Activated T-cell treated with anti-CD3 and anti-CD28 coated beads, Interleukin-2, amount 50 U/mL, for 4 hours (primary cell): ENCODE data around the gene LMOD1. TPM values are rescaled to one million over a fixed set of nuclear protein-coding genes. Genes with fewer than 3 reads are reported as not detected.
"Not testable (repeated sequence)": the region's sequence is repeated elsewhere in the genome, so short reads cannot be mapped to it uniquely, and the experiment has no call there.

ENCODE experiments used
- ATAC-seq, 2 donors: fragments of 200-7000 bp; cut with Tn5 transposase; one replicate each; pipeline ENCODE4 v1.10.0; 2021
- DNase-seq: peaks from one replicate; pipeline ENCODE4 v3.0.0-alpha.2; 2020
- H3K27me3 Mint-ChIP-seq: one replicate; pipeline ENCODE4 v1.8.0; 2021; ENCODE audit warnings: low read depth, mixed read lengths
- H3K36me3 Mint-ChIP-seq: one replicate; pipeline ENCODE4 v1.8.0; 2022; ENCODE audit warnings: mixed read lengths; ENCODE audit not compliant: insufficient read depth
- H3K4me1 Mint-ChIP-seq: one replicate; pipeline ENCODE4 v1.8.0; 2021; ENCODE audit warnings: low read depth, mixed read lengths
- H3K4me3 Mint-ChIP-seq: one replicate; pipeline ENCODE4 v1.8.0; 2021; ENCODE audit warnings: mild to moderate bottlenecking, moderate library complexity, mixed read lengths
- H3K9me3 Mint-ChIP-seq: one replicate; pipeline ENCODE4 v1.8.0; 2021; ENCODE audit warnings: mixed read lengths
- total RNA-seq, 3 donors: library from RNA; stranded (reverse); gene quantifications; one replicate each; pipeline ENCODE4 v1.2.1, GENCODE V29; 2021

The LMOD1 gene
- total RNA-seq, 3 donors from 2014 or later, result 0.08 to 0.14 TPM; not detected in 1

DNA sequence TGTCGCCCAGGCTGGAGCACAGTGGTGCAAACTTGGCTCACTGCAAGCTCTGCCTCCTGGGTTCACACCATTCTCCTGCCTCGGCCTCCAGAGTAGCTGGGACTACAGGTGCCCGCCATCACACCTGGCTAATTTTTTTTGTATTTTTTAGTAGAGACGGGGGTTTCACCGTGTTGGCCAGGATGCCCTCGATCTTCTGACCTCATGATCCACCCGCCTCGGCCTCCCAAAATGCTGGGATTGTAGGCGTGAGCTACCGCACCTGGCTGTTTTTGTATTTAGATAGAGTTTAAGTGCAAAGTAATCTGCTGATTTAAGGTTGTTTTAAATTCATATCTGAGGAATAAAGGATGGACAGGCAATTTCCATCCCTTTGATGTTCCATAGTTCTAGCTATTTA, 16.0 kb upstream of the LMOD1 start:
- not testable (repeated sequence) for DNase-seq, ATAC-seq, H3K9me3 Mint-ChIP-seq, H3K4me1 Mint-ChIP-seq, H3K4me3 Mint-ChIP-seq, H3K27me3 Mint-ChIP-seq
- peaks cover 36% of the 10 kb centered on the region for H3K36me3 Mint-ChIP-seq

DNA sequence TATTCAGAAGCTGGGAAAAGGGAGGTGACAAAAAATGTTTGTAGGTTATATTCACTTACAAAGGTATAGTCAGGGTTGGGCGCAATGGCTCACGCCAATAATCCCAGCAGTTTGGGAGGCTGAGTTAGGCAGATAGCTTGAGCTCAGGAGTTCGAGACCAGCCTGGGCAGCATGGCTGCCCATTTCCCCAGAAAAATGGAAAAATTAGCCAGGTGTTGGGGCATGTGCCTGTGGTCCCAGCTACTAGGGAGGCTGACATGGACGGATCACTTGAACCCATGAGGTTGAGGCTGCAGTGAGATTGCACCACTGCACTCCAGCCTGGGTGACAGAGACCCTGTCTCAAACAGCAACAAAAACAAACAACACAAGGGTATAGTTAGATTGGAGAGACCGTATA, 12.0 kb upstream of the LMOD1 start:
- Mint-ChIP-seq H3K36me3 (peaks cover 27% of the 10 kb centered on the region), H3K27me3 (no peaks in the 10 kb centered on the region), H3K9me3 (no peaks in the 10 kb centered on the region), H3K4me3 (no peak overlapping the region), H3K4me1 (peaks cover 19% of the 10 kb centered on the region)
- DNase-seq (no peak), ATAC-seq (no peak)

DNA sequence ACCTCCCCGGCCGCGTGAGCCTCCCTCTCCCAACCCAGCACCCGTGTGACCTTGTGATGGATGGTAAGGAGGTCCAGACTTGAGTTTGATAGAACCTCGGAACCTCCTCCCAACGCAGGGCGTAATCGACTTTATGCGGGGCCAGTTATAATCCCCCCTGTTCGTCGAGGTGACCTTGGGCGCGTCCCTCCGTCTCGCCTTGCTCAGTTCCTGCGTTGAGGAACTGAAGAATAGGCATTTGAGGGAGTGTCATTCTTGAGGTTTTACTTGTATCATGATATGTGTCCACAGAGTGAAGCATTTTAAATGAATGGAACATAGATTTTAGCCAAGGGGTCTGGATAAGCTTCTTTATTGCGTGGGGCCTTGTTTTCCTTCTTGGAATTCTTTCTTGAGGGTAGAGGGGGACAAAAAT, 9.4 kb upstream of the LMOD1 start:
- H3K36me3 Mint-ChIP-seq, result peaks cover 17% of the 10 kb centered on the region
- peaks cover 19% of the 10 kb centered on the region for H3K4me1 Mint-ChIP-seq
- ATAC-seq (peak; percentile 69 to 72), DNase-seq (no peak)
- H3K9me3 Mint-ChIP-seq, result no peaks in the 10 kb centered on the region
- no peaks in the 10 kb centered on the region for H3K27me3 Mint-ChIP-seq
- H3K4me3 Mint-ChIP-seq, result peak overlapping the region; percentile 97

DNA sequence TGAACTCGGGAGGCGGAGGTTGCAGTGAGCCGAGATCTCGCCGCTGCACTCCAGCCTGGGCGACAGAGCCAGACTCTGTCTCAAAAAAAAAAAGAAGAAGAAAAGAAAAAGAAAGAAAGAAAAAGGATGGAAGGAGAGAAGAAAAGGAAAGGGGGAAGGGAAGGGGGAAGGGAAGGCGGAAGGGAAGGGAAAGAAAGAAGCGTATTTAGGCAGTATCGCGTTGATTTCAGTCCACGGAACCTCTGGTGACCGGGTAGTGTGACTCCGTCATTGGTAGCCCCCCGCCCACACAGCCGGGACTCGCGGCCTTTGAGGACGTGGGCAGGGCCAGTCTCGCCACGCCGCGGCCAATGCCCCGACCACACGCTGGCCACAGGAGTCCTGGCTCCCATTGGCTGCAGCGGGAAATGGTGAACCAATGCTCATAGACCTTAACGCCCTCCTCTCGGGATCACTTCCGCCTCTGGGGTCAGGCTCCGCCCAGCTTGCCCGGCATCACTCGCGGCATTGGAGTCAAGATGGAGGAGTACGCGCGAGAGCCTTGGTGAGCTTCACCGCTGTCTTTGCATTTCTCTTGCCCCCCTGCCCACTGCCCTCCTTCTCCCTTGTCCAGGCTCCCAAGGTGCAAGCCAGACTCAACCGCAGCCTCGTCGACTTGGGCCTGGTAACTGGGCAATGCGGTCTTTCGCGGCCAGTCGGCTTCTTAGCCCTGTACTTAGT, 8.8 kb upstream of the LMOD1 start, which contains the start of gene TIMM17A:
TIMM17A (plus strand) TSS at position 495 of the 720 bp plus-strand sequence; CDS start at position 519, 24 bp downstream.
- Mint-ChIP-seq H3K4me1 (peaks cover 19% of the 10 kb centered on the region), H3K27me3 (no peaks in the 10 kb centered on the region), H3K4me3 (peak within 1 kb of the TSS; percentile 97), H3K36me3 (peaks cover 13% of the 10 kb centered on the region), H3K9me3 (no peaks in the 10 kb centered on the region)
- ATAC-seq, result peak; percentile 100
- peak; percentile 87 for DNase-seq

DNA sequence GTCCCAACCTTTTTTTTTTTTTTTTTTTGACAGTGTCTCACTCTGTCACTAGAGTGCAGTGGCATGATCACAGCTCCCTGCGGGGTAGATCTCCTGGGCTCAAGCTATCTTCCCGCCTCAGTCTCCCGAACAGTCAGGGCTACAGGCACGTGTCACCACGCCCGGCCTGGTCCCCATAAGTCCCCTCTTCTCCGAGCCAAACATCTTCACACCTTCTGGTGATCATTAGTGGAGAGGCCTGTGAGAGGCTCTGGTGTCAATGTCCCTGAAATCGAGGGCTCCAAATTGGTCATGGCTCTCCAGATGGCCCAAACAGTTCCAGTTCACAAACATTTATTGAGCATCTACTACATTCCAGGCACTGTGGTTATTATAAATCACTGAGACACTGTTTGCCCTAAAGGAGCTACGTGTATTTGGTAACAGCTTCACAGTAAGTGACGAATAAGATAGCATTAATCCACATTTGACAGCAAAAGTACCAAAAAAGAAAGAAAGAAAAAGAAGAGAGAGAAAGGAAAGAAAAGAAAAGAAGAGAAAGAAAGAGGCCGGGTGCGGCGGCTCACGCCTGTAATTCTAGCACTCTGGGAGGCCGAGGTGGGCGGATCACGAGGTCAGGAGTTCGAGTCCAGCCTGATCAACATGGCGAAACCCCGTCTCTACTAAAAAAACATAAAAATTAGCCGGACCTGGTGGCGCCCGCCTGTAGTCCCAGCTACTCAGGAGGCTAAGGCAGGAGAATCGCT, 8.1 kb upstream of the LMOD1 start:
- H3K4me3 Mint-ChIP-seq, result peak overlapping the region; percentile 97
- H3K9me3 Mint-ChIP-seq, result no peaks in the 10 kb centered on the region
- peaks cover 13% of the 10 kb centered on the region for H3K36me3 Mint-ChIP-seq
- no peaks in the 10 kb centered on the region for H3K27me3 Mint-ChIP-seq
- H3K4me1 Mint-ChIP-seq, result peaks cover 19% of the 10 kb centered on the region
- no peak for ATAC-seq
- no peak for DNase-seq

DNA sequence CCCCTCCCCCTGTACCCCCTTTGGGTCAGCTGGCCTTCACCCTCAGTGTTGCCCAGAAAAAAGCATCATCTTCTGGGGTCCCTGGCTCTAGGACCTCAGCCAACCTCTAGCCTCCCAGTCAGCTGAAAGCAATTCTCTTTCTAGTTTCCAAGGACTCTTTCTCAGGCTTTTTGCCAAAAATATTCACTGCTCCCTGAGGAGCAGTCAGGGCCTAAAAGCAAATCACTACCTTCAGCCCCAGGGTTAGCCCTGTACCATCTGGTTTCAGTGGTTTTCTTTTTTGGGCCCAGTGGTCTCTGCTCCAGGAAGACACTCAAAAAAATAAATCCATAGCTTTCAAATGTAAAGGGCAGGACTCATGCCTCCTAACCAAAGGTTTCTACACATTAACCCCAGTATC, 3.1 kb upstream of the LMOD1 start:
- H3K4me1 Mint-ChIP-seq, result peaks cover 10% of the 10 kb centered on the region
- H3K36me3 Mint-ChIP-seq, result no peaks in the 10 kb centered on the region
- no peak overlapping the region for H3K4me3 Mint-ChIP-seq
- DNase-seq (no peak), ATAC-seq (no peak)
- H3K9me3 Mint-ChIP-seq, result no peaks in the 10 kb centered on the region
- peaks cover 39% of the 10 kb centered on the region for H3K27me3 Mint-ChIP-seq

DNA sequence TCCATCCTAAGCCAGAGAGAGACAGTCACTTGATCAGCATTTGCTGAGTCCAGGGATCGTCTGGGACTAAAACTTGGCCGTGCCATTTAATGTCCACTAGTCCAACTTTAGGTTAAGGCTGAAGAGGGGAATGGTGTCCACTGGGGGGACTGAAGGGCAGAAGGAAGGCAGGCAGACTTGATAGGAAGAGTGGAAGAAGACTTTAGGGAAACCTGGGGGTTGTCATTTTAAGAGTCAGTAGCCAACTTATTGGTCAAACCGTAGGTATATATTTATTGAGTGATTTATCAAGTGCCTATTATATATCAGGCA, 1.3 kb upstream of the LMOD1 start:
- ATAC-seq (no peak), DNase-seq (no peak)
- H3K4me1 Mint-ChIP-seq, result peaks cover 7% of the 10 kb centered on the region
- H3K4me3 Mint-ChIP-seq, result no peak overlapping the region
- no peaks in the 10 kb centered on the region for H3K9me3 Mint-ChIP-seq
- H3K27me3 Mint-ChIP-seq, result peaks cover 50% of the 10 kb centered on the region
- H3K36me3 Mint-ChIP-seq, result no peaks in the 10 kb centered on the region

DNA sequence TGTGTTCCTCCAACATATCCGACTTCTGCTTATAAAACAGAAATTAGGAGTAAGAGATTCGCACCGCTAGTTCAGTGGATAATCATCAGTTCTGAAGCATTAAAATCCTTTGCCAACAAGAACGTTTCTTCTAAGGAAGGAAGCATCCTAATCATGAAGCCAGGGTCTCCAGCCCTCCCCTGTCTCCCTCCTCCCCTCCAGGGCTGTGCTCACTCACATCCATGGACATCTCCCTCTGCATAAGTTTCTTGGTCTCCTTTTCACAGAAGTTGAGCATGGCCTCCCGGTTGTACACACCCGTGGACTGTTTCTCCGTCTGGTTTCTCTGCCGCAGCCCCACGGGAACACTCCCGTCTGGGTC, 505 bp downstream of the LMOD1 start:
- Mint-ChIP-seq H3K36me3 (no peaks in the 10 kb centered on the region), H3K4me1 (peaks cover 7% of the 10 kb centered on the region), H3K4me3 (no peak overlapping the region), H3K9me3 (no peaks in the 10 kb centered on the region), H3K27me3 (peaks cover 50% of the 10 kb centered on the region)
- no peak for ATAC-seq
- no peak for DNase-seq

DNA sequence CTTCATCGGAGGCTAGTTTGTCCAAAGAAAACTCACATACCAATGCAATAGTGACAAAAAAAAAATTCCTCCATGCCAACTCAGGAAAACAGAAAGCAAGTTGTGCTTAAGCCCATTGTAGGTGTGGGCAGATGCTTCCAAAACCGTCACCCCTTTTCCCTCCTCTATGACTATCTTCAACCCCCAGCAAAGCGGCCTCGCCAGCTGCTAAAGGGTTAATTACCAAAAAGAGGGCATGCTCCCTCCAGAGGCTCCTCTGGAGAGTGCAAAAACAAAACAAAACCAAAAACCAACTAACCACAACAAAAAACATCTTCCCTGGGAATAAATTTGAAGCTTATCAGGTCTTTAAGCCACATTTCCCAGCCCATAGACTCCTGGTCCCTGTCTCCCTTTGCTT, 1.2 kb downstream of the LMOD1 start:
- peaks cover 7% of the 10 kb centered on the region for H3K4me1 Mint-ChIP-seq
- DNase-seq, result no peak
- ATAC-seq, result no peak
- H3K27me3 Mint-ChIP-seq, result peaks cover 50% of the 10 kb centered on the region
- no peaks in the 10 kb centered on the region for H3K36me3 Mint-ChIP-seq
- H3K4me3 Mint-ChIP-seq, result no peak overlapping the region
- no peaks in the 10 kb centered on the region for H3K9me3 Mint-ChIP-seq

DNA sequence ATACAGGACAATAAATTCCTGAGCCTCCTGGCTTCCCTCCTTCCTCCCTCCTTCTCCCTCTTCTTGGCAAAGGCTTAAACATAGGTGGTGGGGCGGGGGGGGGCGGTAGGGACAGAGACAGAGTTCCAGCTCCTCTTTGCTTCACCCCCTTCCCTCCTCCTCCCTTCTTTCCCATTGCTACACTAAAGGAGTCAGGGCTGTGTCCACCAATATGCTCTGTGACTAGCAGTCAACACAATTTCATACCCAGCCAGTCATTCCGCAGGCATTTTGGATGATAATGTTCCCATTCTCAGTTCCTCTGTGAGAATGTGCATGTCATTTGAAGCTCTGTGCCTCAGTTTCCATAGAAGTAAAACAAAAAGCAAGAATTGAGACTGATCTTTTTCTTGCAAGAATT, 1.7 kb downstream of the LMOD1 start:
- DNase-seq, result no peak
- peaks cover 7% of the 10 kb centered on the region for H3K4me1 Mint-ChIP-seq
- H3K27me3 Mint-ChIP-seq, result peaks cover 50% of the 10 kb centered on the region
- ATAC-seq, result no peak
- H3K9me3 Mint-ChIP-seq, result no peaks in the 10 kb centered on the region
- no peaks in the 10 kb centered on the region for H3K36me3 Mint-ChIP-seq
- H3K4me3 Mint-ChIP-seq, result no peak overlapping the region

DNA sequence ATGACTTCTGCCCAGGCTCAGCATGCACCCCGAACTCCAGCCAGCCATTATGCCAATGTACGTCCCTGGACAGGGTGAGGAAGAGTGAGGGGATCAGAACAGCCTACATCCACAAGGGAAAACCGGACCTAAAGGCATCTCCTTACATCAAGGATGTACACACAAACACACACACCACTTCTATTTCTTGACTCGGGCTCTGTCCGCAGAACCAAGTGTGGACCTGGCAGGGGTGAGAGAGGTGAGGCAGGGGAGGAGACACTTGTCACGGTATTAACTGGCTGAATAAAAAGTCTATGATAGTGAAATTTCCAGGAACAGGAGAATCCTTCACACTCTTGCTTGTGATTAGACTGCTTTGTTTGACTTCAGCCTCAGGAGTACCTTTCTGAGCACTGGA, 2.3 kb downstream of the LMOD1 start:
- H3K4me1 Mint-ChIP-seq, result peaks cover 7% of the 10 kb centered on the region
- no peaks in the 10 kb centered on the region for H3K9me3 Mint-ChIP-seq
- no peak for ATAC-seq
- H3K27me3 Mint-ChIP-seq, result peaks cover 50% of the 10 kb centered on the region
- H3K4me3 Mint-ChIP-seq, result no peak overlapping the region
- no peak for DNase-seq
- H3K36me3 Mint-ChIP-seq, result no peaks in the 10 kb centered on the region

DNA sequence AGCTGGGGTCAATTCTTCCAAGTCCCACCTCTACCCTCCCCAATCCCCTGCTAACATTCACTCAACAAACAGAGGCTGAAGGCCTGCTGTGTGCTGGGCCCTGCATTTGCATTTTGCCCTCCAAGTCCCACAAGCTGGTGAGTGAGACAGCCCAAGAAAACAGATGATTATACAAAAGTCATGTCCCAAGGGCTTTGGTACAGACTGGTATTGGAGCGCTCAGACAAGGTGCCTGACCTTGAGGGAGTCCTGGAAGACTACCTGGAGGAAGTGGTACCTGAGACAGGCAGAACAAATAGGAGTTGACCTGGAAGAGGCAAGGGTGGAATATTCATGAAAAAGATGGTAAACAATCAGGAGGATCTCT, 4.2 kb downstream of the LMOD1 start:
- Mint-ChIP-seq H3K27me3 (peaks cover 37% of the 10 kb centered on the region), H3K4me1 (peaks cover 7% of the 10 kb centered on the region)

DNA sequence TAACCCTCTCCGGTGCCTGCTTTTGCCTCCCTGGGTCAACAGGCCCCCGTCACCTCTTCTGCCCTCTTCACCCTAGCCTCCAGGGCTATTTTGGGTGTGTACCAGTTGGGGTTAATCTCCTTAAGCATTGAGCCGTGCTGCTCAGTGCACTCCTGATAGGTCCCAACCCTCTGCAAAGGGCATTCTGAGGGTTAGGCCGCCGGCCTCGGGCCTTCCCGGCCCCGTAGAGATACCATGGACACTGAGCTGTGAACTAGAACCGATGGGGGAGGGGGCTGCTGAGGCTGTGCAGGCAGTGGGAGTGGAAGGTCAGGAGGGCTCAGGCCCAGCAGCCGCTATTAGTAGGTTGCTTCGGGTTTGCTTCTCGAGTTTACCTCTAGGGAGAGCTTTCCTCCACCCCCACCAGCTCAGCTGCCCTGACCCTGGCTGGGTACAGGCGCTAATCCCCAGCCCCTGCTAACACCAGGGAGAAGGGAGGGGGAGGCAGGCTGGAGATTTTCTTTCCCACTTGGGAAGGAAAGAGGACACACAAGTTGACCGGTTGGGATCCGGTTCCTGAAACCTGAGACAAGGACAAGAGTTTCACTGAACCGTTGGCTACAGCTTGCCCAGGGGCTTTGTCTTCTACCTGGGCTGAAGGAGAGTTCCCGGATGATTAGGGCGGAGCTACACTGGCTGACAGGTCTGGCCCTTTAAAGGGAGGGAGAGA, 4.8 kb downstream of the LMOD1 start:
- DNase-seq, result no peak
- no peak for ATAC-seq
- peaks cover 33% of the 10 kb centered on the region for H3K27me3 Mint-ChIP-seq
- H3K9me3 Mint-ChIP-seq, result no peaks in the 10 kb centered on the region
- peaks cover 5% of the 10 kb centered on the region for H3K4me1 Mint-ChIP-seq
- no peak overlapping the region for H3K4me3 Mint-ChIP-seq
- H3K36me3 Mint-ChIP-seq, result no peaks in the 10 kb centered on the region

More for the DNA sequence above, 4.2 kb downstream of the LMOD1 start:
- no peak for ATAC-seq
- no peak for DNase-seq
- Mint-ChIP-seq H3K36me3 (no peaks in the 10 kb centered on the region), H3K4me3 (no peak overlapping the region), H3K9me3 (no peaks in the 10 kb centered on the region)

DNA sequence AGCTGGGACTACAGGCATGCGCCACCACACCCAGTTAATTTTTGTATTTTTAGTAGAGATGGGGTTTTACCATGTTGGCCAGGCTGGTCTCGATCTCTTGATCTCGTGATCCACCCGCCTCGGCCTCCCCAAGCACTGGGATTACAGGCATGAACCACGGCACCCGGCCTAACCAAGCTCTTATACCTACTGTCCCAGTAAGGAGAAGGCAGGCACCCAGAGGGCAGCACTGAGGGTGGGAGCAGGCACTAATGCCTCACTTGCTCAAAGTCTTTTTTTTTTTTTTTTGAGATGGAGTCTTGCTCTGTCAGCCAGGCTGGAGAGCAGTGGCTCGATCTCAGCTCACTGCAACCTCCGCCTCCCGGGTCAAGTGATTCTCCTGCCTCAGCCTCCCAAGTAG, 6.0 kb downstream of the LMOD1 start:
- not testable (repeated sequence) for H3K4me3 Mint-ChIP-seq, DNase-seq, H3K9me3 Mint-ChIP-seq, H3K36me3 Mint-ChIP-seq, H3K4me1 Mint-ChIP-seq, ATAC-seq
- H3K27me3 Mint-ChIP-seq, result peaks cover 26% of the 10 kb centered on the region

DNA sequence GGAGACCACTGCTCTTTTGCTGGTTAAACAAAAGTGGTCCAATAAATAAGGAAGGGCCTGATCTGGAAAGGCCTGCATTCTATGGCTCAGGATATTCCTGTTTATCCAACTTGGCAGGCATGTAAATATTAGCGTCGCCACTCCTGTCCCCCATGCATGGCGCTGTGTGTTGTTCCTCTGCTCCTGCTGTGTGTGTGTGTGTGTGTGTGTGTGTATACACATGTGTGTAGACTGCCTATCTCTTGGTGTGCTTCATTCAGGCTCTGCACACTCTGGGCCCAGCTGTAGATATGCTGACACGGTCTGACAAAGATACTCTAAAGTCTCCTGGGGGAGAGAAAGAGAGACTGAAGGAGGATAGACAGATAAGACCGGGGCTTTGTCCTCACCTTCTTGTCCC, 6.8 kb downstream of the LMOD1 start:
- Mint-ChIP-seq H3K27me3 (peaks cover 21% of the 10 kb centered on the region), H3K36me3 (no peaks in the 10 kb centered on the region), H3K4me3 (no peak overlapping the region), H3K9me3 (no peaks in the 10 kb centered on the region), H3K4me1 (no peaks in the 10 kb centered on the region)
- no peak for DNase-seq
- no peak for ATAC-seq
